Fibroblast of pulmonary artery (primary cell): ENCODE measurements around the gene DCPS.

Source experiments
- DNase-seq: peaks from one replicate; pipeline ENCODE4 v3.0.0-alpha.2; 2010; ENCODE audit warnings: low read depth
- H3K4me3 ChIP-seq: replicated peaks from 2 replicates; pipeline ENCODE4 v1.5.1; 2011; ENCODE audit warnings: low read depth, mild to moderate bottlenecking, control low read depth, low read length, moderate library complexity
- CTCF ChIP-seq: IDR thresholded peaks from 2 replicates; pipeline ENCODE4 v1.5.1; 2011; ENCODE audit warnings: mild to moderate bottlenecking, control low read depth, low read length, inconsistent platforms; ENCODE audit errors: missing control alignments

The DCPS gene

GRCh38 chr11:126348806-126349582 is 45.1 kb downstream of the DCPS start:
- no peak for TF ChIP-seq CTCF
- H3K4me3 ChIP-seq: no peak overlapping the region
- DNase-seq: peak; percentile 51

GRCh38 chr11:126350836-126351235 is 47.0 kb downstream of the DCPS start:
- no peak overlapping the region for H3K4me3 ChIP-seq
- TF ChIP-seq CTCF: no peak
- DNase-seq: peak; percentile 46

GRCh38 chr11:126352163-126352562 is 48.3 kb downstream of the DCPS start:
- no peak for TF ChIP-seq CTCF
- no peak overlapping the region for H3K4me3 ChIP-seq
- DNase-seq: no peak

- H3K4me3 ChIP-seq: no peak overlapping the region
- peak; percentile 57 for DNase-seq
- TF ChIP-seq CTCF: no peak
Observed at GRCh38 chr11:126352934-126353801, 49.3 kb downstream of the DCPS start.

- H3K4me3 ChIP-seq: peak overlapping the region; percentile 76
- no peak for DNase-seq
- no peak for TF ChIP-seq CTCF
Observed at GRCh38 chr11:126354631-126355323, 50.9 kb downstream of the DCPS start.

- TF ChIP-seq CTCF: no peak
- H3K4me3 ChIP-seq: peak within 1 kb of the TSS; percentile 76
Observed at GRCh38 chr11:126355324-126355925, 51.6 kb downstream of the DCPS start, which contains the start of gene ST3GAL4. ST3GAL4 (plus strand) TSS chr11:126355686; CDS start chr11:126406156, 50,470 bp downstream.

More at GRCh38 chr11:126355324-126355925, 51.6 kb downstream of the DCPS start, which contains the start of gene ST3GAL4:
- DNase-seq: peak; percentile 62
